Measurements from ENCODE around the gene OTOGL. TPM values are rescaled to one million over a fixed set of nuclear protein-coding genes. Genes with fewer than 3 reads are reported as not detected.

OTOGL gene
- total RNA-seq, 5 donors from 2014 or later (not counting 1 experiment from before 2014, with no cell fraction given): not detected

DNA sequence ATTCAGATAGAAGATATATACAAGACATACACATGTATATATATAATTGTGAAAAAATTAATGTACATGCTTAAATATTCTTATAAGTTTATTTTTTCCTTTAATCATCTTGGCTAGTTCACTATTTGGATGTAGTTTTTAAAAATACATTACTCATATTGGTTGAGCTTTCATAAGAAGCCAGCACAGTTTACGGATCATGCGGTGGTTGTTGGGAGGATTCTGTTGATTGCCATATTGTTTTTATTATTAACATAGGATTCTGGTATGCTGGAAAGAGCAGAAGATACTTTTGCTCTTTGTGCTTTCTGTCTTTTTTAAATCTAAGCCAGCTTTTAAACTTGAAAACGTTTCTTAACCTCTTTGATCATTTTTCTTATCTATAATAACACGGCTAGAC is 163.4 kb downstream of the OTOGL start:
- no peaks in the 10 kb centered on the region for H3K36me3 ChIP-seq (ENCODE audit: control insufficient read depth in 2 of 2, extremely low read depth in 1 of 2, insufficient read depth in 1 of 2, low read length in 1 of 2)
- 100% methylated on average over 1 of the region's 4 CpGs for WGBS (ENCODE audit: insufficient coverage)
- ATAC-seq (replicated peaks in 1 of 4): no peak
- peaks cover 0 to 14% of the 10 kb centered on the region in 2 donors for H3K27me3 Mint-ChIP-seq
- H3K9me3 Mint-ChIP-seq: no peaks in the 10 kb centered on the region
- H3K27me3 ChIP-seq (replicated peaks in 1 of 2; ENCODE audit: control insufficient read depth in 2 of 2, extremely low read depth in 1 of 2, insufficient read depth in 2 of 2, low read length in 1 of 2): no peaks in the 10 kb centered on the region
- no peaks in the 10 kb centered on the region for H3K9me3 ChIP-seq
- no peaks in the 10 kb centered on the region for H3K4me1 ChIP-seq (ENCODE audit: control insufficient read depth in 1 of 2, extremely low read depth in 1 of 2, insufficient read depth in 2 of 2, low read length in 2 of 2)
- H3K4me3 ChIP-seq (ENCODE audit: control insufficient read depth in 1 of 2, extremely low read depth in 1 of 2, low read length in 1 of 2): no peak overlapping the region
- H3K4me3 Mint-ChIP-seq: no peak overlapping the region
- ChIA-PET POLR2A (no interaction called here), CTCF (no interaction called here)
- H3K27ac ChIP-seq (ENCODE audit: low read length): no peak overlapping the region
- H3K4me1 Mint-ChIP-seq: no peaks in the 10 kb centered on the region
- no peaks in the 10 kb centered on the region for H3K36me3 Mint-ChIP-seq
- DNase-seq: no peak
- H3K27ac Mint-ChIP-seq: no peak overlapping the region

DNA sequence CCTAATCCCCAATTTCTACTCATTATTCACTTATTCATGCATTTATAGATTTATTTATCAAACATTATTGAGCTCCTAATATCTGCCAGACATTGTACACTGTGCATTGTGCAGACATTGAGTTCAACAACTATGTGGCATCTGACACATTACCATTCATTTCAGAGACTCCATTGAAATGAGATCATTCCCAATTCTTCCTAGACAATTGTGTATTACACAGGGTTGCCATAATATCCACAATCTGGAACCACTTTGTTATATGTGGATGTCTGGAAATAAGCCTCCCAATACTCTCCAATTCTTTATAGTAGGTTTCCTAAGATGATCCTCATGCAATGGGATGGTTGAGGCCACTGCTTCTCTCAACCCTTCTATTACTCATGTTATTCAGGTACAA is 165.0 kb downstream of the OTOGL start:
- CTCF ChIA-PET: no interaction called here
- no peak overlapping the region for H3K27ac ChIP-seq (ENCODE audit: low read length)
- ATAC-seq (replicated peaks in 1 of 4): no peak

DNA sequence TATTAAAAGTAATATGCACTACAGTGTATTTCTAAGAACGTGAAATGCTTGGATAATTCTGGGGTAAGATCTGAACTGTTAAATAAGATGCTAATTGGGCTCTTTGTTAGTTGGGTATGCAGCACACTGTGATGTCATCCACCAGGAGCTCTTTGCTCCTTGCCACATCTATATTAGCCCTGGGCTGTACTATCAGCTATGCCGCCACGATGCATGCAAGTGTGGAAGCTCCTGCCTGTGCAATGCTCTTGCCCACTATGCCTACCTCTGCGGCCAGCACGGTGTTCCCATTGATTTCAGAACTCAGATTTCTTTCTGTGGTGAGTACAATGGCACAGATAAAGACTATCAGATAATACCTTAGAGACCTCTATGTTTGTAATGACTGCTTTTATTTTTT is 165.6 kb downstream of the OTOGL start:
- Mint-ChIP-seq H3K9me3 (no peaks in the 10 kb centered on the region), H3K4me1 (no peaks in the 10 kb centered on the region), H3K27ac (no peak overlapping the region), H3K27me3 (peaks cover 5 to 11% of the 10 kb centered on the region in 2 donors), H3K36me3 (no peaks in the 10 kb centered on the region), H3K4me3 (no peak overlapping the region)
- no peaks in the 10 kb centered on the region for H3K4me1 ChIP-seq (ENCODE audit: control insufficient read depth in 1 of 2, extremely low read depth in 1 of 2, insufficient read depth in 2 of 2, low read length in 2 of 2)
- 88% methylated on average over 2 of the region's 5 CpGs for WGBS (ENCODE audit: insufficient coverage)
- H3K36me3 ChIP-seq (ENCODE audit: control insufficient read depth in 2 of 2, extremely low read depth in 1 of 2, insufficient read depth in 1 of 2, low read length in 1 of 2): no peaks in the 10 kb centered on the region
- POLR2A ChIA-PET: no interaction called here
- DNase-seq (no peak), ATAC-seq (replicated peaks in 1 of 4) (no peak)
- H3K27ac ChIP-seq (ENCODE audit: low read length): no peak overlapping the region
- H3K9me3 ChIP-seq: no peaks in the 10 kb centered on the region
- CTCF ChIA-PET: no interaction called here
- H3K4me3 ChIP-seq (ENCODE audit: control insufficient read depth in 1 of 2, extremely low read depth in 1 of 2, low read length in 1 of 2): no peak overlapping the region
- no peaks in the 10 kb centered on the region for H3K27me3 ChIP-seq (replicated peaks in 1 of 2; ENCODE audit: control insufficient read depth in 2 of 2, extremely low read depth in 1 of 2, insufficient read depth in 2 of 2, low read length in 1 of 2)

More for the DNA sequence above, 165.0 kb downstream of the OTOGL start:
- no peak for DNase-seq
- Mint-ChIP-seq H3K36me3 (no peaks in the 10 kb centered on the region), H3K27ac (no peak overlapping the region), H3K4me3 (no peak overlapping the region), H3K9me3 (no peaks in the 10 kb centered on the region), H3K27me3 (peaks cover 5 to 14% of the 10 kb centered on the region in 2 donors), H3K4me1 (no peaks in the 10 kb centered on the region)
- POLR2A ChIA-PET: no interaction called here
- no peak overlapping the region for H3K4me3 ChIP-seq (ENCODE audit: control insufficient read depth in 1 of 2, extremely low read depth in 1 of 2, low read length in 1 of 2)
- no peaks in the 10 kb centered on the region for H3K36me3 ChIP-seq (ENCODE audit: control insufficient read depth in 2 of 2, extremely low read depth in 1 of 2, insufficient read depth in 1 of 2, low read length in 1 of 2)
- H3K27me3 ChIP-seq (replicated peaks in 1 of 2; ENCODE audit: control insufficient read depth in 2 of 2, extremely low read depth in 1 of 2, insufficient read depth in 2 of 2, low read length in 1 of 2): no peaks in the 10 kb centered on the region
- no peaks in the 10 kb centered on the region for H3K9me3 ChIP-seq
- H3K4me1 ChIP-seq (ENCODE audit: control insufficient read depth in 1 of 2, extremely low read depth in 1 of 2, insufficient read depth in 2 of 2, low read length in 2 of 2): no peaks in the 10 kb centered on the region

DNA sequence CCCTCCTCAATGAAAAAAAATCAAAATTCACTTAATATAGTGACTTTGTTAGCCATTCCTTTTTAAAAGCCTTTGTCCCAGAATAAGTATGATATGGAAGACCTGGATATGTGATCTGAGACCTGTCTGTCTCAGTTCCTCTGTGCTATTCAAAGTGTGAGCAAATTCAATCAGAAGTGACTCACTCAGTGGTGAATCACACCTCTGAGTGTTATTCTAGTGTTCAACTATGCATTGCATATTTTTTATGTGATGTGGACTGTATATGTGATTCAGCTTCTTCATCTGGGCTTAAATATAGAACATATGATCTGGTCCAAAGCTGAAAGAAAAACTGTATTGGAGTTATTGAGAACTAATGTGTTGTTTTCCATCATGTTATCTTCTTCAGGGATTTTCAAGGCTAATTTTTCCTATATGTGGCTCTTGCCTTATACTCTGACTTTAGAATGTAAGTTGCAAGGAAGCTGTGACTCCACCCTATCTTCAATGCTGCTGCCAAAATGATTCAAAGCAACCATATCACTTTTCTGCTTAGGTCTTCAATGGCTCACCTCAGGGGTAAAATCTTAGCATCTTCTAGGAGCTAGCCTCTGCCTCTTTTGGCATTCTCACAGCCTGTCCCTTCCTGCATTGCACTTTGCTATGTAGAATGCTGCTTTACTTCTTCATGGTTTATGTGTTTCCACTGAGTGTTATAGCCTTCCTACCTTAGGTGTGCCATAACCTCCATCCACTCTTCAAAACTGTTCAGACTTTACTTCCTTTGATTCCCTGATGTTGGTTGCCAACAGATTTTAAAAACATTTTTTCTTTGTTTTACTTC is 169.8 kb downstream of the OTOGL start:
- Histone ChIP-seq H3K36me3 (ENCODE audit: control insufficient read depth in 2 of 2, extremely low read depth in 1 of 2, insufficient read depth in 1 of 2, low read length in 1 of 2) (no peaks in the 10 kb centered on the region), H3K27me3 (replicated peaks in 1 of 2; ENCODE audit: control insufficient read depth in 2 of 2, extremely low read depth in 1 of 2, insufficient read depth in 2 of 2, low read length in 1 of 2) (no peaks in the 10 kb centered on the region), H3K9me3 (no peaks in the 10 kb centered on the region), H3K4me1 (ENCODE audit: control insufficient read depth in 1 of 2, extremely low read depth in 1 of 2, insufficient read depth in 2 of 2, low read length in 2 of 2) (no peaks in the 10 kb centered on the region), H3K27ac (ENCODE audit: low read length) (no peak overlapping the region), H3K4me3 (ENCODE audit: control insufficient read depth in 1 of 2, extremely low read depth in 1 of 2, low read length in 1 of 2) (no peak overlapping the region)
- no peak for DNase-seq
- H3K4me3 Mint-ChIP-seq: no peak overlapping the region
- CTCF ChIA-PET: interaction anchor here (0.6 to 2.6 kb wide), 3 partner anchors 341 to 388 kb away, joined by 3 to 15 read pairs (median 3); no protein-coding TSS in a partner anchor
- H3K27me3 Mint-ChIP-seq: peaks cover 7% of the 10 kb centered on the region in 2 donors
- no peaks in the 10 kb centered on the region for H3K4me1 Mint-ChIP-seq
- ATAC-seq (replicated peaks in 1 of 4): no peak
- no peaks in the 10 kb centered on the region for H3K36me3 Mint-ChIP-seq
- H3K27ac Mint-ChIP-seq: no peak overlapping the region
- H3K9me3 Mint-ChIP-seq: no peaks in the 10 kb centered on the region
- POLR2A ChIA-PET: no interaction called here

DNA sequence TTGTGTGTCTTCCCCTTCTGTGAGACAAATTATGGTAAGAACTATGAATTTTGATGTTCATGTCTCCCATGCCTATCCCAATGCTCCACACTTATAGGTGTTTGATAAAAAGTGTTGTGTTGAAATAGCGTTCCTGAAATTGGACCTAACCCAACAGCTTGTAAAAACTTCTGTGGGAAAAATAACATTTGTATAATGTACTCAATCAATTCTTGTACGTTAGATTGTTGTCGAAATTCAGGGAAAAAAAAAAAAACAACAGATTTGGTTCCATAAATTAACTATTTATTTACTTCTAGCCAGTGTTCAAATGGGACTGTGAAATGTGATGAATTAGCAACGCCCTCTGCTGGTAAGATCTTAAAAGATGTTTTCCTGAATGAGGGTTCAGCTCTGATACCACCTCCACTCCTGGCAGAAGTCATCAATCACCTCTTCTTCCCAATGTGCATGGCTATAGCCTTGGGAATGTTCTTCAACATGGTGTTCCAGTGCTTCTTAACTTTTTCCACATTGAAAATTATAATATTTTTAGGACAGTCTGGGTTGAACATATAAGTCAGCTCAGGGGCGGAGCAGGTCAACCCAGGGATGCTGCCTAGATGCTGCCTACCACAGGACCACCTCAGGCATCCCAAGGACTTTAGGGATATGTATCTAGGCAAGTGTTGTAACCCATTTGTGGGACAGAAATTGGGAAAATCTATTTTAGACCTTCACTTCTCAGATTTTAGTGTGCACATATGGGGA is 170.6 kb downstream of the OTOGL start:
- CTCF ChIA-PET: interaction anchor here (0.6 to 2.6 kb wide), 7 partner anchors 13 to 1278 kb away, joined by 3 to 15 read pairs (median 4); no protein-coding TSS in a partner anchor
- no peaks in the 10 kb centered on the region for H3K4me1 Mint-ChIP-seq
- peak in 1 of 35 experiments; percentile 43 for DNase-seq
- Histone ChIP-seq H3K27me3 (replicated peaks in 1 of 2; ENCODE audit: control insufficient read depth in 2 of 2, extremely low read depth in 1 of 2, insufficient read depth in 2 of 2, low read length in 1 of 2) (no peaks in the 10 kb centered on the region), H3K4me1 (ENCODE audit: control insufficient read depth in 1 of 2, extremely low read depth in 1 of 2, insufficient read depth in 2 of 2, low read length in 2 of 2) (no peaks in the 10 kb centered on the region), H3K36me3 (ENCODE audit: control insufficient read depth in 2 of 2, extremely low read depth in 1 of 2, insufficient read depth in 1 of 2, low read length in 1 of 2) (no peaks in the 10 kb centered on the region), H3K9me3 (no peaks in the 10 kb centered on the region), H3K4me3 (ENCODE audit: control insufficient read depth in 1 of 2, extremely low read depth in 1 of 2, low read length in 1 of 2) (no peak overlapping the region), H3K27ac (ENCODE audit: low read length) (no peak overlapping the region)
- peaks cover 7% of the 10 kb centered on the region in 2 donors for H3K27me3 Mint-ChIP-seq
- no CpG with 5 or more reads among the region's 5 CpGs for WGBS (ENCODE audit: insufficient coverage)
- POLR2A ChIA-PET: no interaction called here
- no peak overlapping the region for H3K4me3 Mint-ChIP-seq
- no peaks in the 10 kb centered on the region for H3K9me3 Mint-ChIP-seq
- H3K27ac Mint-ChIP-seq: no peak overlapping the region
- no peaks in the 10 kb centered on the region for H3K36me3 Mint-ChIP-seq
- no peak for ATAC-seq (replicated peaks in 1 of 4)

DNA sequence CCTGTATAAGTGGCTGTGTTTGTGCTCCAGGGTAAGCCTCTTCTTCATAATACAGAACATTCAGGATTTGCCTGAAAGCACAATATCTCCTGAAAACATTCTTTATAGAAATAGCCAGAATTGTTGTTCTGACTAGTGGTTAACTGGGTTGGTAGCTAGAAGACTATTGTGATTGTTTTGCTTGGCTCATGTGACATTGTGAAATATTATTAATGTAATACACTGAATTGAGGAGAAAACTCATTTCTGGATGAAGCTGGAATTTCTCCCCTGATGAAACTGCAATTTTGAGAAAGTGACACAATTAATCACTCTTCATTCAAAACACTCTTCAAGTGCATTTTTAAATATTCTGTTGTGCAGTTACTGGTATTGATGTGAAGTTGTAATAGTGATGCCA is 172.4 kb downstream of the OTOGL start:
- Histone ChIP-seq H3K4me1 (ENCODE audit: control insufficient read depth in 1 of 2, extremely low read depth in 1 of 2, insufficient read depth in 2 of 2, low read length in 2 of 2) (no peaks in the 10 kb centered on the region), H3K27ac (ENCODE audit: low read length) (no peak overlapping the region), H3K9me3 (no peaks in the 10 kb centered on the region), H3K27me3 (replicated peaks in 1 of 2; ENCODE audit: control insufficient read depth in 2 of 2, extremely low read depth in 1 of 2, insufficient read depth in 2 of 2, low read length in 1 of 2) (no peaks in the 10 kb centered on the region), H3K4me3 (ENCODE audit: control insufficient read depth in 1 of 2, extremely low read depth in 1 of 2, low read length in 1 of 2) (no peak overlapping the region), H3K36me3 (ENCODE audit: control insufficient read depth in 2 of 2, extremely low read depth in 1 of 2, insufficient read depth in 1 of 2, low read length in 1 of 2) (no peaks in the 10 kb centered on the region)
- Mint-ChIP-seq H3K27me3 (peaks cover 3 to 7% of the 10 kb centered on the region in 2 donors), H3K27ac (no peak overlapping the region), H3K4me1 (no peaks in the 10 kb centered on the region), H3K9me3 (no peaks in the 10 kb centered on the region), H3K4me3 (no peak overlapping the region), H3K36me3 (no peaks in the 10 kb centered on the region)
- ATAC-seq (replicated peaks in 1 of 4) (no peak), DNase-seq (no peak)
- CTCF ChIA-PET: interaction anchor here in 1 of 2 donors (1.7 kb wide), 1 partner anchor 12 kb away, joined by 4 read pairs; no protein-coding TSS in a partner anchor
- POLR2A ChIA-PET: interaction anchor here in 1 of 2 donors (0.6 kb wide), 1 partner anchor 284 kb away, joined by 9 read pairs; no protein-coding TSS in a partner anchor

Data from T-cell (primary cell).